Activated naive CD4-positive, alpha-beta T cell treated with anti-CD3 and anti-CD28 coated beads, Interleukin-2, amount 10 ng/mL, durations not matched to agents 7 days and 5 days (primary cell): ENCODE data around the gene EOGT.

Experiments used
- CTCF ChIA-PET: fragments of 350-600 bp; sonication (Branson Sonifier 250); formaldehyde crosslinking; loops from one replicate; lab custom pipeline; 2021; ENCODE audit warnings: antibody characterized with exemption; lab: Charles Lee
- DNase-seq: peaks from one replicate; pipeline ENCODE4 v3.0.0-alpha.2; 2020
- H3K27ac Mint-ChIP-seq: one replicate; pipeline ENCODE4 v1.8.0; 2021; ENCODE audit warnings: mild to moderate bottlenecking, moderate library complexity, mixed read lengths
- H3K27me3 Mint-ChIP-seq: one replicate; pipeline ENCODE4 v1.8.0; 2021; ENCODE audit warnings: mild to moderate bottlenecking, mixed read lengths
- H3K36me3 Mint-ChIP-seq: one replicate; pipeline ENCODE4 v1.8.0; 2021; ENCODE audit warnings: mixed read lengths
- H3K4me1 Mint-ChIP-seq: one replicate; pipeline ENCODE4 v1.8.0; 2021; ENCODE audit warnings: mixed read lengths
- H3K4me3 Mint-ChIP-seq: one replicate; pipeline ENCODE4 v1.8.0; 2021; ENCODE audit warnings: mild to moderate bottlenecking, moderate library complexity, mixed read lengths
- H3K9me3 Mint-ChIP-seq: one replicate; pipeline ENCODE4 v1.8.0; 2021; ENCODE audit warnings: mixed read lengths

The EOGT gene

GRCh38 chr3:68963376-68963775, 50.1 kb downstream of the EOGT start:
- CTCF ChIA-PET = no interaction called here
- H3K27ac Mint-ChIP-seq = no peak overlapping the region
- no peaks in the 10 kb centered on the region for H3K9me3 Mint-ChIP-seq
- H3K4me3 Mint-ChIP-seq = no peak overlapping the region
- H3K4me1 Mint-ChIP-seq = no peaks in the 10 kb centered on the region
- H3K36me3 Mint-ChIP-seq = no peaks in the 10 kb centered on the region
- DNase-seq = no peak
- H3K27me3 Mint-ChIP-seq = peaks cover 18% of the 10 kb centered on the region

GRCh38 chr3:68958932-68959331, 54.6 kb downstream of the EOGT start:
- Mint-ChIP-seq H3K4me1 (no peaks in the 10 kb centered on the region), H3K27ac (no peak overlapping the region), H3K27me3 (peaks cover 22% of the 10 kb centered on the region), H3K36me3 (no peaks in the 10 kb centered on the region), H3K9me3 (no peaks in the 10 kb centered on the region), H3K4me3 (no peak overlapping the region)
- CTCF ChIA-PET = no interaction called here
- no peak for DNase-seq

DNA sequence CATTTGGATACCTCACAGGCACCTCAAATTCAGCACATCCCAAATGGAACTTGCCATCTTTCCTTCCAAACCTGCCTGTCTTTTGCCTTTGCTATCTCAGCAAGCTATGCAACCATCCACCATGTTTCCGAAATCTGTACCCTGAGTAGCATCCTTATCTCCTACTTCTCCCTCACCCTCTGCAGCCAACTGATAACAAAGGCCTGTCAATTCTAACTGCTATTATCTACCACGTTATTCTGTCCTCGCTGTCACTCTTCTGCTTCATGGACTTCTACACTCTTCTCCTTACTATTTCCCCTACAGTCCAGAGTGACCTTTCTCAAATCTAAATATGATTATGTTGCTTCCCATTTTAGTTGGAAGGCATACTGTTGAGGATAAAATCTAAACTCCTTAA, 55.6 kb downstream of the EOGT start:
- Mint-ChIP-seq H3K27me3 (peaks cover 22% of the 10 kb centered on the region), H3K36me3 (no peaks in the 10 kb centered on the region), H3K4me1 (no peaks in the 10 kb centered on the region)

DNA sequence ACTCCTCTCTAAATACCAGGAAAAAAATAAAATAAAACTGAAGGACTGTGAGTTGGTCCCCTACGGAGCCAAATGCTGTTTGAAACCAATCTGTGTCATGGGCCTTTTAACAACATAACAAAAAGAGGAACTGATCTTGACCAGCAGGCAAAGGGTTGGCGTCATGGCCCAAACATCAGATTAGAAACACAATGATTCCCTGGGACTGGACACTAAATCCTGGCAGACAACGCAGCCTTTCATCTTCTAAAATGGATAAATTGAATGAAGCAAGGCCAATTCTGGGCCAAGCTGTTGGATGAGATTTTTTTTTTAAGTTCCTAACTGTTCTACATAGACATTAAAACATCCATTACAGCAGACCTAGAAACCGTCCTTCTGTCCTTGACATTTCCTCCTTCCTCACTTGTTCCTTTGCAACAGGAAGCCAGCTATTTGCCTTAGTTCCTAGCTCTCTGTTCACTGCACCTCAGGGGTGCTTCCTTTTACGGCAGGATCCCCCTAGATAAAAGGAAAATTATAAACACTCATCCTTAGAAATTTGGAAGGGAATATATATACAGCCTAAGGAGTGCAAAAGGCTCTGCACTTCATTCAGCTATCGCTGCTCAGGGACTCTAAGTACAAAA, 59.6 kb downstream of the EOGT start:
- Mint-ChIP-seq H3K36me3 (no peaks in the 10 kb centered on the region), H3K27ac (no peak overlapping the region), H3K4me1 (no peaks in the 10 kb centered on the region), H3K27me3 (peaks cover 16% of the 10 kb centered on the region), H3K4me3 (no peak overlapping the region), H3K9me3 (no peaks in the 10 kb centered on the region)
- CTCF ChIA-PET = no interaction called here
- no peak for DNase-seq

More for the DNA sequence above, 55.6 kb downstream of the EOGT start:
- CTCF ChIA-PET = interaction anchor here (0.6 kb wide), 1 partner anchor 479 kb away, joined by 3 read pairs; no protein-coding TSS in a partner anchor
- Mint-ChIP-seq H3K27ac (no peak overlapping the region), H3K4me3 (no peak overlapping the region), H3K9me3 (no peaks in the 10 kb centered on the region)
- DNase-seq = no peak

GRCh38 chr3:68945225-68945624, 68.3 kb downstream of the EOGT start:
- H3K27ac Mint-ChIP-seq = no peak overlapping the region
- H3K4me1 Mint-ChIP-seq = no peaks in the 10 kb centered on the region
- H3K36me3 Mint-ChIP-seq = no peaks in the 10 kb centered on the region
- no peak for DNase-seq
- no peak overlapping the region for H3K4me3 Mint-ChIP-seq
- CTCF ChIA-PET = no interaction called here
- H3K9me3 Mint-ChIP-seq = no peaks in the 10 kb centered on the region
- peaks cover 20% of the 10 kb centered on the region for H3K27me3 Mint-ChIP-seq

DNA sequence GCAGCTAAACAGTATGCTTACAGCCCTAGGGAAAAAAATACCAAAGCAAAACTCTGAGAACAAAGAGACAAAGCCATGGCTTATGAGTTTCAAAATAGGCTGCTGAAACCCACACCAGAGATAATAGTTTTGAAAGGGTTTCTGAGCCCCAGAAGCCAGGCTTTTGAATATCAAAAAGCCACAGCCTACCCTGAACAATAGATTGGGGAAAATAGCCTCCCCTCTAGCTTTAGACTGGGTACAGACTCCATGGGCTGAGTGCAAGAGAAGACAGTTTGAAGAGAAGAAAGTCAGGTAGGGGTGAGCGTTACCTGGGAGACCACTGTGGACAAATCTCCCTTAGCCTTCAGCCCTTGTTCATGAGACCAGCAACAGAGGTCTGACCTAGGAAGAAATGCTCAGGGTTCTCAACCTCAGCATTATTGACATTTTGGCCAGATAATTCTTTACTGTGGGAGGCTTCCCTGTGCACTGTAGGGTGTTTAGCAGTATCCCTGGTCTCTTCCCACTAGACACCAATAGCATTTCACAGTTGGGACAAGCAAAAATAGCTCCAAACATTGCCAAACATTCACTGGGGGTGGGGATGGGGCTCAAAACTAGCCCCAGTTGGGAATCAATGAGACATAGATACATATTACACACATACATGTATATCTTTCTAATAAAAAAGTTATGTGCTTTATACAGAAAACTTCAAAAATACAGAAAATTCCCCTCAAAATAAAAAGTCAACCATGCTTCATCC, 69.6 kb downstream of the EOGT start:
- no peaks in the 10 kb centered on the region for H3K4me1 Mint-ChIP-seq
- no peaks in the 10 kb centered on the region for H3K9me3 Mint-ChIP-seq
- H3K36me3 Mint-ChIP-seq = no peaks in the 10 kb centered on the region
- H3K27me3 Mint-ChIP-seq = peaks cover 28% of the 10 kb centered on the region
- no peak for DNase-seq
- no peak overlapping the region for H3K4me3 Mint-ChIP-seq
- H3K27ac Mint-ChIP-seq = no peak overlapping the region
- CTCF ChIA-PET = interaction anchor here (0.6 kb wide), 1 partner anchor 27 kb away, joined by 3 read pairs; no protein-coding TSS in a partner anchor

DNA sequence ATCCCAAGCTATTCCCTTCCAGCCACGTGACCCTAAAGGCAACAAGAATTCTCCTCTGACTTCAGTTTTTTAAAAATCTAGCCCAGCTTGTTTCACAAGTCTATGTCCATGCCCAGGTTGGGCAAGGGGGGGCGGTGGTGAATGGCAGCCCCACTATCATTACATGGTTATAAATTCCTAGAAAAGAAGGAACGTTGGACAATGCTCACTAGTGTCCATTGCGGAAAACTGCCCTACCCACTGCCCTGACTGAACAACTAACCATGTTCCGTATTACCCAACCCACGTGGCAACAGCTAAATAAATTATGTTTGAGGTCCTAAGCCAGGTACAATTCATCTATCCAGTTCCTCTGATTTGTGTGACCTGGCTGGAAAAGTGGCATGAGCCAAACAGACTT, 72.4 kb downstream of the EOGT start:
- CTCF ChIA-PET = interaction anchor here (1.2 kb wide), 1 partner anchor 10 kb away, joined by 3 read pairs; no protein-coding TSS in a partner anchor
- Mint-ChIP-seq H3K4me3 (no peak overlapping the region), H3K4me1 (peaks cover 3% of the 10 kb centered on the region), H3K27ac (no peak overlapping the region), H3K36me3 (no peaks in the 10 kb centered on the region), H3K27me3 (peaks cover 22% of the 10 kb centered on the region), H3K9me3 (no peaks in the 10 kb centered on the region)
- DNase-seq = no peak

DNA sequence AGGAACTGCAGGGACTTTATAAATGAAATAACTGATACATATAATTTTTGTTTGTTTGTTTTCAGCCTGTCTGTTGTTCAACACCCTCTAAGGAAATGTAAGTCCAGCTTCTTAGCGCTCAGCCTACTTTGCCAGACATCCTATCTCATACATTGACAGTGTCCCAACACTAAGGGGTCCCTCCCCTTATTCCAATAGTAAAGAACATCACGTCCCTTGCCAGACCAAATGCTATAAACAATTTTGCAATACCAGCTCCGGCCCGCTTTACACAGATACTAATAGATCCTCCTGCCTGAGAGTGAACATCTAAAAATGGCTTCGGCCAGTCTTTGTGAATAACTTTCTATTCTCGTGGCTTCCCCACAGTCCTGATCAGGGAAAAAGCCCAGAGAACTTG, 76.6 kb downstream of the EOGT start:
- CTCF ChIA-PET = no interaction called here
- Mint-ChIP-seq H3K36me3 (no peaks in the 10 kb centered on the region), H3K4me3 (no peak overlapping the region), H3K27me3 (peaks cover 37% of the 10 kb centered on the region), H3K4me1 (peaks cover 3% of the 10 kb centered on the region), H3K27ac (no peak overlapping the region), H3K9me3 (no peaks in the 10 kb centered on the region)
- DNase-seq = no peak

- peaks cover 48% of the 10 kb centered on the region for H3K27me3 Mint-ChIP-seq
- H3K9me3 Mint-ChIP-seq = no peaks in the 10 kb centered on the region
- peaks cover 3% of the 10 kb centered on the region for H3K4me1 Mint-ChIP-seq
- H3K27ac Mint-ChIP-seq = no peak overlapping the region
- DNase-seq = no peak
- H3K36me3 Mint-ChIP-seq = no peaks in the 10 kb centered on the region
- no peak overlapping the region for H3K4me3 Mint-ChIP-seq
- CTCF ChIA-PET = no interaction called here
Observed at GRCh38 chr3:68935778-68936177, 77.7 kb downstream of the EOGT start.

DNA sequence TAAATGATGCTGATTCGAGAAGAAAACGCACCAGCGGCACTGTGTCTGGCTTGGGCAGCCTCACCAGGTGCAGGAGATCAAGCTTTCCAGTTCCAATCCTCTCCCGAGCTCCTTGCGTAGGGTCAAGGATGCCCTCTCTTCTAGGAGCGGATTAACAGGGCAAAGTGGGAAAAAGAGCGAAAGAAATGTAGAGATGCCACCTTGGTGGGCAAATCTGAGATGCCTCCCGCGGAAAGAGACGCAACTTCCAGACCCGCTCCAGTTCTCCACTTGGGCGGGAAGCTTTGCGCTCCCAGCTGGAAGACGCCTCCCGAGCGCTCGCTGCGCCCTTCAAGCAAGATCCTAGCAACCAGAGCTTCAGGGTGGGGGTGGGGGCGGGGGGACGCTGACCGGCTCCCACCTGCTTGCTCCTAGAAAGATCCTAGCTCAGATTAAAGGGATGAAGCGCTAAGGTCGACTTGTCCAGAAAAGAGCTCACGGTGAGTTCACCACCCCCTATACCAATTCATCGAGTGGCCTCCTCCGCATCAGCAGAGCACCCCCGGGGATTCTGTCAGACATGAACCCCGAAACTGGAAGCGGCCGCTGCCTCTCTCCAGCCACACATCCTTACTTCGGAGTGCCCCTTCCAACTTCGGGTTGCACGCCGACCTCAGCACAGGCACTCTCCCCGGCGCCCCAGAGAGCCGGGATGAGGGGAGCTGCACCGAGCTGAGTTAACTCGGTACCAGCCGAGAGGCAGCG, 81.9 kb downstream of the EOGT start:
- Mint-ChIP-seq H3K27ac (no peak overlapping the region), H3K9me3 (no peaks in the 10 kb centered on the region), H3K27me3 (peaks cover 47% of the 10 kb centered on the region), H3K4me1 (no peaks in the 10 kb centered on the region), H3K36me3 (no peaks in the 10 kb centered on the region), H3K4me3 (no peak overlapping the region)
- CTCF ChIA-PET = interaction anchor here (0.9 kb wide), 1 partner anchor 38 kb away, joined by 4 read pairs; no protein-coding TSS in a partner anchor
- no peak for DNase-seq
